ENCODE data around the gene CCDC9. TPM values are rescaled to one million over a fixed set of nuclear protein-coding genes. Genes with fewer than 3 reads are reported as not detected.

Gene CCDC9
- total and polyA plus RNA-seq, 2 experiments from 2014 or later: 21.9 to 22.5 TPM

DNA sequence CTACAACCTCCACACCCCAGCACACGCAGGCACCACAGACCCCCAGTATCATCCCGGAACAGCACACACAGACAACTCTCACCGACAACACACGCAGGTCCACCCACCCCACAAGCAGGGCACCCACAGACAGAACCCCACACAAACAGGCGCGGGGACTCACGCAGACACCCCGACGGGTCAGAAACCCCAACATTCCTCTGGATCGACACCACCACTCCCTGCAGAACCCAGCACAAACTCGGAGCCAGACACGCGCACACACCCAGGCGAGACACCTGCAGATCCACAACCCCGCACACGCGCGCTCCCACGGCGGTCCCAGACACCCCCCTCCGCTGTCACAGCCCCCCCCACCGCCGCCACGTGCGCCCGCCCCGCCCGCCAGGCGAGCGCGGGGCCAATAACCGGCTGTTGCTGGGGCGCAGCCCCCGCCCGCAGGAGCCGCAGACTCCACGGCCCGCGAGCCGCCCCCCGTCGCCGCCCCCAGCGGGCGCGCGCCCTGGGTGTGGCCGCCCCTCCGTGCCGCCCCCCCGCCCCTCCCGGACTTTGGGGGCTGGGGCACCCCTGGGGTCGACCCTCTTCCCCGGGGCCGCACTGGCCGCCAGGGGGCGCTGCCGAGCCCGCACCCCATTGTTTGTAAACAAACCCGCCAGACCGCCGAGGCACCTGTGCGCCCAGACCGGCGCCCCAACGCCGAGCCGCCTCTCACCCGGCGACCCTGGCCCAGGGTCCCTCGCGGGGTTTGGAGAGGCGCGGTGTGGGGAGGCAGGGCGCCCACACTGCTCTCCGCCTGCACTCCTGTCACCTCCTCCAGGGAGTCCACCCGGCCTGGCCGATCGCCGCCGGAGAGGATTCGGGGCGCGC is 26.0 kb upstream of the CCDC9 start:
- no peaks in the 10 kb centered on the region for H3K9me3 ChIP-seq (ENCODE audit: low read depth)
- no peaks in the 10 kb centered on the region for H3K36me3 ChIP-seq
- peak overlapping the region; percentile 98 for H3K4me3 ChIP-seq
- H3K27me3 ChIP-seq: no peaks in the 10 kb centered on the region
- H3K27ac ChIP-seq: peak overlapping the region; percentile 37
- H3K4me1 ChIP-seq (ENCODE audit: low read depth): peaks cover 20% of the 10 kb centered on the region
- TF ChIP-seq CTCF (IDR thresholded peaks at IDR 0.05; ENCODE audit: low read depth, low read length): peak; percentile 58
- peak; percentile 49 to 51 for DNase-seq (ENCODE audit: low read depth in 1 of 2, low spot score in 1 of 2)

DNA sequence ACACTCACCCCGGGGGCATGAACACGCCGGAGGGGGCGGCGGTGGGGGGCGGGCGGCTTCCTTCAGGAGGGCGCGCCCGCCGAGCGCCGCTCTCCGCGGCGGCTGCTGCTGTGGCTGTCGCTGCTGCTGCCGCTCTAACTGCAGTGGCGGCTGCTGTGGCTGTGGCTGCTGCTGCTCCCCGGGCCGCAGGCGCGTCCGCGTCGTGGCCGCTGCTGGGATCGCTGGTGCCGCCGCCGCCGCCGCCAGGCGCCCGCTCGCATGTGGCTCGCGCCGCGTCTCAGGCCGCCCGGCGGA is 25.5 kb upstream of the CCDC9 start, which contains the start of gene BBC3:
TSS of gene BBC3 (minus strand) at position 279 of the 294 bp plus-strand sequence. CDS start 2,768 bp downstream, outside the sequence.
- Histone ChIP-seq H3K27ac (peak within 1 kb of the TSS; percentile 53), H3K4me3 (peak within 1 kb of the TSS; percentile 98), H3K36me3 (no peaks in the 10 kb centered on the region), H3K9me3 (ENCODE audit: low read depth) (no peaks in the 10 kb centered on the region), H3K4me1 (ENCODE audit: low read depth) (peaks cover 15% of the 10 kb centered on the region), H3K27me3 (no peaks in the 10 kb centered on the region)
- TF ChIP-seq CTCF (IDR thresholded peaks at IDR 0.05; ENCODE audit: low read depth, low read length): no peak
- no peak for DNase-seq (ENCODE audit: low read depth in 1 of 2, low spot score in 1 of 2)

- Histone ChIP-seq H3K36me3 (no peaks in the 10 kb centered on the region), H3K4me3 (peak overlapping the region; percentile 25), H3K4me1 (ENCODE audit: low read depth) (peaks cover 13% of the 10 kb centered on the region), H3K27ac (peak overlapping the region; percentile 53), H3K27me3 (no peaks in the 10 kb centered on the region), H3K9me3 (ENCODE audit: low read depth) (no peaks in the 10 kb centered on the region)
- TF ChIP-seq CTCF (IDR thresholded peaks at IDR 0.05; ENCODE audit: low read depth, low read length): no peak
- DNase-seq (ENCODE audit: low read depth in 1 of 2, low spot score in 1 of 2): peak; percentile 88
These were observed 24.9 kb upstream of the CCDC9 start for GRCh38 chr19:47231215-47232054.

DNA sequence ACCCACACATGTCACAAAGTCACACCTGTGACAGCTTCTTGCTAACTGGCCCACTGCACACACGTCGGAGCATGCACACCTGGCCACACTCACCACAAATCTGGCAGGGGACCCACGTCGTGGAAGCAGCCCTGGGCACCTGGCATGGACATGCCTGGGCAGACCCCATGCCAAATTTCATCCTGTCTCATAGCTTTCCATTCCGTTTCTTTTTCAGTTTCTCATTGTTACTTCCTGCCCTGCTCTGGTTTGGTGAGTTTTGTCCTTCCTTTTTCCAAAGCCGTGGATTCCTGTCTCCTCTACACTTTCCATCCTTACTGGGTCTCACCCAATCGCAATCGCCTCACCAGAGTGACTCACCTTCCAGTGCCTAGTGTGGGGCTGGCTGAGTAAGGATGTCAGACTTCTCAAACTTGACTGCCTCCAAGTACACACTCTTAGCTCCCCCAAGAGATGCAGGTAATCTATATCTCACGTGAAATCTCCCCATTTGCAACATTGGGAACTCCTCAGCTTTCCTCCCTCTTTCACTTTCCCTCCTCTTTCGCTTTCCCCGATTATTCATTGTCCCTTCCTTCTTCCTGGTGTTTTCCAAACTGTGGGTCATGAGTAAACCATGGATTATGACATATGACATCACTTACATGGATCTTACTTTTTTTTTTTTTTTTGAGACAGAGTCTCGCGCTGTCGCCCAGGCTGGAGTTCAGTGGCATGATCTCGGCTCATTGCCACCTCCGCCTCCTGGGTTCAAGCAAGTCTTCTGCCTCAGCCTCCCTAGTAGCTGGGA is 23.7 kb upstream of the CCDC9 start:
- no peak overlapping the region for H3K27ac ChIP-seq
- no peaks in the 10 kb centered on the region for H3K9me3 ChIP-seq (ENCODE audit: low read depth)
- H3K4me1 ChIP-seq (ENCODE audit: low read depth): peaks cover 3% of the 10 kb centered on the region
- no peaks in the 10 kb centered on the region for H3K27me3 ChIP-seq
- no peak for TF ChIP-seq CTCF (IDR thresholded peaks at IDR 0.05; ENCODE audit: low read depth, low read length)
- peak in 1 of 2 donors; percentile 56 for DNase-seq (ENCODE audit: low read depth in 1 of 2, low spot score in 1 of 2)
- H3K36me3 ChIP-seq: no peaks in the 10 kb centered on the region
- H3K4me3 ChIP-seq: no peak overlapping the region

DNA sequence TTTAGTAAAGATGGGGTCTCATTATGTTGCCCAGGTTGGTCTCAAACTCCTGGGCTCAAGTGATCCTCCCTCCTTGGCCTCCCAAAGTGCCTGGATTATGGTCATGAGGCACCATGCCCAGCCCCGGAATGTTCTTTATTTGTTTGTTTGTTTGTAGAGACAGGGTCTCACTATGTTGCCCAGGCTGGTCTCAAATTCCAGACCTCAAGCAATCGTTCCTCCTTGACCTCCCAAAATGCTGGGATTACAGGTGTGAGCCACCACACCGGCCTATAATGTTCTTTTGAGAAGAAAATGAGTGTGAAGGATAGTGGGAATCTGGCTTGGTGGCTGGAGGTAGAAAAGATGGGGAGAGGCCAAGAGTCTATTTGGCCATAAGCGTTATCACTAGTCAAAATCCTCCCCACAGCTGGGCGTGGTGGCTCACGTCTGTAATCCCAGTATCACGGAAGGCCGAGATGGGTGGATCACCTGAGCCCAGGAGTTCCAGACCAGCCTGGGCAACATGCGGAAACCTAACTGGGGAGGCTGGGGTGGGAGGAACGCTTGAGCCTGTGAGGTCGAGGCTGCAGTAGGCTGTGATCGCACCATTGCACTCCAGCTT is 20.2 kb upstream of the CCDC9 start:
- TF ChIP-seq CTCF (IDR thresholded peaks at IDR 0.05; ENCODE audit: low read depth, low read length): no peak
- H3K4me3 ChIP-seq: no peak overlapping the region
- H3K9me3 ChIP-seq (ENCODE audit: low read depth): no peaks in the 10 kb centered on the region
- peaks cover 28% of the 10 kb centered on the region for H3K27me3 ChIP-seq
- no peaks in the 10 kb centered on the region for H3K4me1 ChIP-seq (ENCODE audit: low read depth)
- DNase-seq (ENCODE audit: low read depth in 1 of 2, low spot score in 1 of 2): no peak
- H3K27ac ChIP-seq: no peak overlapping the region
- no peaks in the 10 kb centered on the region for H3K36me3 ChIP-seq
